ENCODE results near the gene STIM1. TPM values are rescaled to one million over a fixed set of nuclear protein-coding genes. Genes with fewer than 3 reads are reported as not detected.

Gene STIM1
- total RNA-seq, 6 experiments from 2014 or later = 36.4 to 48.0 (median 40.5) TPM

- no peak for ATAC-seq
- H3K4me3 ChIP-seq = no peak overlapping the region
- DNase-seq = no peak
- intact Hi-C loops (cut with DNase I) = loop anchor here (5.0 to 10.0 kb wide), 2 partner anchors 217 to 220 kb away; partner anchors contain the start of gene STIM1 (in 1 of the 2)
- H3K9me3 ChIP-seq = no peaks in the 10 kb centered on the region
- H3K4me1 ChIP-seq = peaks cover 0 to 7% (median 0%) of the 10 kb centered on the region in 4 donors
- TF ChIP-seq CTCF (IDR thresholded peaks at IDR 0.05) = no peak
- TF ChIP-seq POLR2A (IDR thresholded peaks at IDR 0.05) = no peak
- H3K27ac ChIP-seq = peak overlapping the region in 1 of 3 donors; percentile 17
- H3K27me3 ChIP-seq = no peaks in the 10 kb centered on the region
- H3K36me3 ChIP-seq = peaks cover 0 to 18% (median 0%) of the 10 kb centered on the region in 4 donors
These were observed 216.4 kb downstream of the STIM1 start for GRCh38 chr11:4071914-4072313.

GRCh38 chr11:4072668-4073285, 217.3 kb downstream of the STIM1 start:
- peaks cover 0 to 7% (median 0%) of the 10 kb centered on the region in 4 donors for H3K4me1 ChIP-seq
- H3K4me3 ChIP-seq = no peak overlapping the region
- H3K27ac ChIP-seq = peak overlapping the region in 1 of 3 donors; percentile 17
- H3K36me3 ChIP-seq = peaks cover 0 to 18% (median 0%) of the 10 kb centered on the region in 4 donors
- DNase-seq (peak in 1 of 3 donors; percentile 55), ATAC-seq (peak; percentile 94 to 97 (median 96))
- 10% methylated on average over 4 of the region's 4 CpGs for WGBS (ENCODE audit: insufficient coverage, low coverage, low lambda C conversion rate, missing lambda C conversion rate)
- intact Hi-C loops (cut with DNase I) = loop anchor here (5.0 to 10.0 kb wide), 2 partner anchors 218 to 220 kb away; partner anchors contain the start of gene STIM1 (in 1 of the 2)
- TF ChIP-seq CTCF (IDR thresholded peaks at IDR 0.05) = peak; percentile 82 to 95 (median 86)
- TF ChIP-seq POLR2A (IDR thresholded peaks at IDR 0.05) = no peak
- H3K27me3 ChIP-seq = no peaks in the 10 kb centered on the region
- no peaks in the 10 kb centered on the region for H3K9me3 ChIP-seq

GRCh38 chr11:4074266-4074665, 218.8 kb downstream of the STIM1 start:
- H3K36me3 ChIP-seq = peaks cover 0 to 18% (median 0%) of the 10 kb centered on the region in 4 donors
- H3K27me3 ChIP-seq = no peaks in the 10 kb centered on the region
- TF ChIP-seq CTCF (IDR thresholded peaks at IDR 0.05) (no peak), POLR2A (IDR thresholded peaks at IDR 0.05) (no peak)
- no peak overlapping the region for H3K4me3 ChIP-seq
- 96% methylated on average over 6 of the region's 7 CpGs for WGBS (ENCODE audit: insufficient coverage, low coverage, low lambda C conversion rate, missing lambda C conversion rate)
- DNase-seq (no peak), ATAC-seq (no peak)
- no peaks in the 10 kb centered on the region for H3K9me3 ChIP-seq
- no peak overlapping the region for H3K27ac ChIP-seq
- peaks cover 0 to 7% (median 0%) of the 10 kb centered on the region in 4 donors for H3K4me1 ChIP-seq
- intact Hi-C loops (cut with DNase I) = loop anchor here (5.0 to 10.0 kb wide), 2 partner anchors 219 to 222 kb away; partner anchors contain the start of gene STIM1 (in 1 of the 2)

- 62% methylated on average over 1 of the region's 1 CpG for WGBS (ENCODE audit: insufficient coverage, low coverage, low lambda C conversion rate, missing lambda C conversion rate)
- Histone ChIP-seq H3K4me1 (peaks cover 0 to 7% (median 0%) of the 10 kb centered on the region in 4 donors), H3K9me3 (no peaks in the 10 kb centered on the region), H3K27ac (no peak overlapping the region), H3K36me3 (peaks cover 0 to 20% (median 0%) of the 10 kb centered on the region in 4 donors), H3K27me3 (no peaks in the 10 kb centered on the region), H3K4me3 (no peak overlapping the region)
- no peak for TF ChIP-seq POLR2A (IDR thresholded peaks at IDR 0.05)
- TF ChIP-seq CTCF (IDR thresholded peaks at IDR 0.05) = no peak
- DNase-seq (no peak), ATAC-seq (no peak)
- intact Hi-C loops (cut with DNase I) = loop anchor here in 1 of 2 donors (10.0 kb wide), 1 partner anchor 222 kb away; the partner anchor contains the start of gene STIM1
These were observed 221.3 kb downstream of the STIM1 start for GRCh38 chr11:4076774-4077173.

Data from right lobe of liver (tissue), 6 donors.